NCI-H226 (cell line): Measurements from ENCODE around the gene PIK3R5.
"Not testable (repeated sequence)": the region's sequence is repeated elsewhere in the genome, so short reads cannot be mapped to it uniquely, and the experiment has no call there.

Experiments
- DNase-seq: peaks from one replicate; pipeline ENCODE4 v3.0.0-alpha.2; 2015

PIK3R5 gene

DNA sequence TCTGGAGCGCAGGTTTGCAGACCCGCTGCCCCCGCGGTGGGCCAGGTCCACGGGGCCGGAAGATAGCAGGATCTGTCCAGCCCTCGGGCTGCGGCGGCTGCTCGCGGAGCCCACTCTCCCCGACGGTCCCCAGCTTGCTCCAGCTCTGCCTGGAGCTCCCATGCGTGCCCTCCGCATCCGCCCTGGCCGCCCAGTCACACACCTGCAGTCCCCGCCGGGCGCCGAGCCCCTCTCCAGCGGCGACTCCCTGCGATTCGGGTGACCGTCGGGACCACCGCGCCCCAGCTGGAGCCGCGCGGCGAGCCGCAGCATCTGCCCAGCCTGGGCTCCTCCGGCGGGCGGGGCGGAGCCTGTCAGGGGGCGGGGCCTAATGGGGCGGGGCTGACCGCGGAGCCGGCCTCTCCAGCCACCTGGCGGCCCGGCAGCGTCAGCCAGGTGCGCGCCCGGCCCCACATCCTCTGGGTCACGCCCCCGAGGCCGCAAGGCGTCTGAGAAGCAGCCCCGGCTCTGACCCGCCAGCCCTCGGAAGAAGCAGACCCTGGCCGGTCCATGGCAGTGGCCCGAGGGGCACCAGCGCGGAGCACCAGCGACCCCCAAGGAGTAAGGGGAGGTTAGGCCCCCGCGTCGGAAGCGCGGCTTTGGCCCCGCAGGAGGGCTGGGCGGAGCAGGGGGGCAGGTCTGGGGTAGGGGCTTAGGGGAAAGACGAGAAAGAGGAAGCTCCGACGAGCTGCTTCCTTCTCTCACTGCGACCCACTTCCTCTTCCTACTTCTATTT lies at the start of gene PIK3R5:
PIK3R5 (minus strand) TSS at position 314 of the 775 bp plus-strand sequence. CDS start 54,213 bp downstream, outside the sequence.
- DNase-seq = no peak

DNA sequence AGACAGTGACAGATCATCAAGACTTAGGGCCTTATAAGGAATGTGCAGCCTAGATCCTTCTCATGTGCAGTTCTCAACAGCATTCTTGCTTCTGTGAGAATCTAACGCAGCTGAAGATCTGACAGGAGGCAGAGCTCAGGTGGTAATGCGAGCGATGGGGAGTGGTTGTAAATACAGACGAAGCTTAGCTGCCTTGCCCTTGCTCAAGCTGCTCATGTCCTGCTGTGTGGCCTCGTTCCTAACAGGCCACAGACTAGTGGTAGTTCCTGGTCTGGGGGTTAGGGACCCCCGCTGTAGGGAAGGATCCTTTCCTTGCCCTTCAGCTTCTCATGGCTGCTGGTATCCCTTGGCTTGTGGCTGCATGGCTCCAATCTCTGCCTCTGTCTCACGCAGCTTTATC lies 45.5 kb upstream of the PIK3R5 start:
- DNase-seq = no peak

DNA sequence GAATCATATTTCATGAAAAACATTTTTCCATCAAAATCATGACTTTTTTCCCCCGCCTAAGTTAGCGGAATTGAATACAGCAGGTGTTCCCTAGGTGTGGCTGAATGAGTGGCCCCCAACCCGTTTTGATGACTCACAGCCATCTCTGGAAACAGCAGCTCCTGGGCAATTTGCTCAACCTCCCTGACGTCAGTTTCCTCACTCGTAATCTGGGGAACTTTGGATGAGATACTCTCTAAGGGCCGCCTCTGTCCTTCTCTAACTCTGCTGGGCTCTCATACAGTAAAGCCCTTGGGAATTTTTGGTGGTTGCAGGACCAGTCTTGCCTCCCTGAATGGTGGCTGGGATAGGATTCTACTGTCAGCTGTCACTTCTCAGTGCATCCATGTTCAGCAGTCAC lies 44.2 kb upstream of the PIK3R5 start:
- DNase-seq = no peak

DNA sequence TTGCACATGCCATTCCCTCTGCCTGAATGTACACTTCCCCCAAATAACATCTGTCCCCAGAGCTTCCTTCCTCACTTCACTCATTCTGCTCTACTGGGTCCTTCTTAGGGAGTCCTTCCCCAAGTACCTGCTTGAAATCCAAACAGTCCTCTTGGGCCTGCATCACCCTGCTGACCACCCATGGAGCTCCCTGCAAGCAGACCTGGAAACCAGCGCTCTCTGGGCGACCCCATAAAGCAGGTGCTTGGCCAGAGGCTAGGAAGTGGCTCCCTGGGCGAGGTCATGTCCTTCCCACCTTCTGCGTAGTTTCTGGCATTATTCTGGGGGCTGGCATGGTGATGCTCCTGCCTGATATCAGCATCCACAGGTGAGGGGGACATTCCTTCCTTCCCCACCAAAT lies 43.6 kb upstream of the PIK3R5 start:
- DNase-seq = no peak

DNA sequence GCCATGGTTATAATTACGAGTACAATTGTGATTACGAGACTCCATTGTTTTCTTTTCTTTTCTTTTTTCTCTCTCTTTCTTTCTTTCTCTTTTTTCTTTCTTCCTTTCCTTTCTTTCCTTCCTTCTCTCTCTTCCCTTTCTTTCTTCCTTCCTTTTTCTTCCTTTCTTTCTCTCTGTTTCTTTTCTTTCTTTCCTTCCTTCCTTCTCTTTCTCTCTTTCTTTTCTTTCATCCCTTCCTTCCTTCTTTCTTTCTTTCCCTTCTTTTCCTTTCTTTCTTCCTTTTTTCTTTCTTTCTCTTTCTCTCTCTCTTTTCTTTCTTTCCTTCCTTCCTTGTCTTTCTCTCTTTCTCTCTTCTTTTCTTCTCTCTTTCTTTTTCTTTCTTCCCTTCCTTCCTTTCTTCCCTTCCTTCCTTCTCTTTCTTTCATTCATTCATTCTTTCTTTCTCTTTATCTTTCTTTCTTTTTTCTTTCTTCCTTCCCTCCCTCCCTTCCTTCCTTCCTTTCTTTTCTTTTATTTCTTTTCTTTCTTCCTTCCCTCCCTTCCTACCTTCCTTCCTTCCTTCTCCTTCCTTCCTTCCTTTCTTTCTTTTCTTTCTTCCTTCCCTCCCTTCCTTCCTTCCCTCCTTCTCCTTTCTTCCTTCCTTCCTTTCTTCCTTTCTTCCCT lies 41.7 kb upstream of the PIK3R5 start:
- DNase-seq = no peak

DNA sequence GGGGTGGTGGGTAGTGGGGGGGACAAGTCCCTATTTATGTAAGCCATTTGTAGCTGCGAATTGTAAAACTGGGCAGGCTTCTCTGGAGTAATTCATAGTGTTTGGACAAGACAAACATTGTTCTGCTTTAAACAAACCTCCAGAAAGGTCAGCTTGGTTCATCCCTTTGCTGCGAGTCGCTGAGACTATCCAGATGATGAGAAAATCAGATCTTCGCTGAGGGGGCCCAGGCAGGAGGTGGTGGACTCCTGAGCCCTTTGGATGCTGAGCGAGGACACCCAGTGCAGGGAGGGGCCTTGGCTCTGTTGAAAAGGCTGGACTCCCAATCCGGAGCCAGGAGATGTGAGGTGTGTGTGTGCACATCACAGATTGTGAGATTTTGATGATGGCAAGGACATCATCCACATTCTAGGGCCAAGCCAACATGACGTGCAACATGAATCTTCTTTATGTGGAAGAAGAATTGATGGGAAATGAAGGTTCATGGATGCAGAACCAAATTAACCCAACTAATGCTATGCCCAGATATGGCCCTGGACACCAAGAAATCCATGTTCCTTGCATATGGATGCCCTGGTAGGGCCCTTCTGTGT lies 40.8 kb upstream of the PIK3R5 start:
- no peak for DNase-seq

DNA sequence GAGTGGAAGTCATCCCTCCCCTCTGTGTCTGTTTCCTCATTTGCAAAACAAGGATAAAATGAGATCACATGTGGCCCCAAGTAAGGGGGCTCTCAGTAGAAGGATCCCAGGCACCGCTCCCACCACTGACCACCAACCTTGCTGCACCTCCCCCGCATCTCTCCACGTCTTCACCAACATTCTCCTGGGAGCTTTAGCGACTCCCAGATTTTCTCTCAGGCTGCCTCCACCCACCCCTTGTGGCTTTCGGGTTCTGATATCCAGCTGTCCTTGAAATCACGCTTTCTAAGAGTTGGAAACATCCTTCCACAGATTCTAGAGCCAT lies 39.4 kb upstream of the PIK3R5 start:
- no peak for DNase-seq

DNA sequence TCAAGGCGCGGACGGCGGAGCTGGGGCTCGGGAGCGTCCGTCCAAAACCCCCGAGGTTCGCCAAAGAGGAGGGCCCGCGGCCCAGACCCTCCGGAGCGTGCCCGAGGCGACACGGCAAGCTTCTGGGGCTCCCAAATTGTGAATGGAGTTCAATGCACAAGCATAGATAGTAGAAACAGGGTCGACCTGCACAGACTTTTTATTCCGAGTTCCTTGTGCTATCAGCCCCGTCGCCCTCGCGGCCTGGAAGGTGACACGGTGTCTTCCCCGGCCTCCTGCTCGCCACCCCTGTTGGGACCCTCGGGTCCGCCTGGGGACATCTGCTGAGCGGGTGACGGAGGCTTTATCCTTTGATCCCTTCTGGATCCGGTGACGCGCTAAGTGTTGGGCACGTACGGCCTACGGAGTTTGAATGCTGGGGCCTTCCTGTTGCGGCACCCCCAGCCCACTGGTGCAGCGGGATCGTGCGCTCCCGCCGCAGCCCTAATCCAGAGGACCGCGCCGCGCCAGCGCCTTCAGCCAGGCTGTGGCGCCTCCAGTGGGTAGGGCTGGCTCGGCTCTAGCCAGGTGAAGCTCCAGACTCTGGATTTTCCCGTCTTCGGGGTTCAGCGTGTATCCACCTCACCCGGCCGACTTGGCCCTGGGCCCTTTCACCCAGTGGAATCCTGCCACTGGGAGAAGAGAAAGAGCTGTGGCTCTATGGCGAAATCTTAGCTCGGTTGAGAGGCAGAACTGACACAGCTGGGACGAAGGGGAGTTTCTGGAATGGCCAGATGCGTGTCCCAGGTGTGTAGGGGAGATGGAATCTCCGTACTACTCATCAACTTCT lies 38.8 kb upstream of the PIK3R5 start:
- DNase-seq = no peak

- no peak for DNase-seq
Measured at GRCh38 chr17:9003355-9004131, 38.0 kb upstream of the PIK3R5 start.

- DNase-seq = no peak
Measured at GRCh38 chr17:9002606-9003354, 37.3 kb upstream of the PIK3R5 start.

- no peak for DNase-seq
Measured at GRCh38 chr17:9002227-9002605, 36.7 kb upstream of the PIK3R5 start.

DNA sequence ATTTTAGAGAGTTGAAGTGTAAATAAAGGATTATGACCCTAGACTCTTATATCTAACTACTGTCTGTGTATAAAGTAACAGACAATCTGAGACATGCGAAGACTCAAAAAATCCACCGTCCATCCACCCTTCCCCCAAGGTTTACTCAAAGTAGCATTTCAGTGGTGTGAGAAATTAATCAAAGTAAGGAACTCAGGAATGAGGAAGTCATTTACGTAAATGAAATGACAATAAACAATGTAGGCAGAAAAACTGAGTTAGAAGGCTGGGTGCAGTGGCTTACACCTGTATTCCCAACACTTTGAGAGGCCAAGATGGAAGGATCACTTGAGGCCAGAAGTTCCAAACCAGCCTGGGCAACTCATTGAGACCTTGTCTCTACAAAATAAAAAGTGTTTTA lies 36.1 kb upstream of the PIK3R5 start:
- no peak for DNase-seq

GRCh38 chr17:8997994-8998628 lies 32.6 kb upstream of the PIK3R5 start:
- DNase-seq = peak; percentile 48

GRCh38 chr17:8995711-8996110 lies 30.2 kb upstream of the PIK3R5 start:
- no peak for DNase-seq

- DNase-seq = peak; percentile 19
Measured at GRCh38 chr17:8994319-8994718, 28.8 kb upstream of the PIK3R5 start.

- DNase-seq = no peak
Measured at GRCh38 chr17:8991514-8992285, 26.2 kb upstream of the PIK3R5 start.

GRCh38 chr17:8988263-8988935 lies 22.9 kb upstream of the PIK3R5 start:
- not testable (repeated sequence) for DNase-seq

DNA sequence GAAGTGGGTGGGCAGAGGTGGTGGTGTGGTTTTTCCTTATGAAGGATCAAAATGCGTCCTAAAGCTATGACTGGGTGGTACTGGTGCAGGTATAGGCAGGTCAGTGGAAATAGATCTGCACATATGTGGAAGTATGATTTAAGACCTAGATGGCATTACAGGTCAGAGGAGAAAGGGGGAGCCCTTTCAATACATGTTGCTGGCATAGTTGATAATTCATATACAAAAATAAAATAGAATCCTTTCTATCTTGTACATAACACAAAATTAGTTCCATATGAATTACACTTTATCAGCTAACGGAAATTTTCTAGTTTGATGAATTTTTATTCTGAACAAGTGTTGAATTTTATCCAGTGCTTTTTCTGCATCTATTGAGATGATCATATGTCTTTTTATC lies 20.8 kb upstream of the PIK3R5 start:
- DNase-seq = no peak

DNA sequence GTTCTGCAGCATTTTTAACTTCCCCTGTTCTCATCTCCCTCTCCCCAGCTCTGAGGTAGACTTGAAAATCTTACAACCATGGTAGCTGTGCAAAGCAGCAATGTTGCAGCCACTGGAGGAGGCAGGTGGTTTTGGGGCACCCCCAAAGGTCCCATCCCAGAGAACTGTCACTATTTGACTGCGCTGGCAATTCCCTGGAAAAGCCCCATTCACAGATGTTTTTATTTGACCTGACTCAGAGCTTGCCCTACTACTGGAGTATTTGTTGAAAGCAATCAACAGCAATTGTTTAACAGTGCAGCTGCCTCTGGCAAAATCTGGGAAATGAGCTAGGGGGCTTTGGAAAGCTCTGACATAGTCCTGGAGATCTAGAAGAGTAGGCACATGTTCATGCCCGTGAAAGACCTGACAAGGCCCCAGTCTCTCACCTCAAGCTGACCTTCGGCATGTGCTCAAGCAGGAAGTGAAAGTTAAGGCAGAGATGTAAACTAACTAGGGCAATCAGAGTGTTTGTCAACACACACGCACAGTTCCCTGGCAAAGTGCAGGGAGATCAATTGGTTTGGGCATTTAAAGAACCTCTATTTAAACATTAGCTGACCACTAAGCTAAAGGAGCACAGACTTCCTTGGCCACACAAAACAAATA lies 19.7 kb upstream of the PIK3R5 start:
- DNase-seq = no peak
